Mucosa of rectum (tissue), 2 donors: ENCODE results near the gene UNC79.

Experiments
- H3K27ac ChIP-seq, 2 donors: one replicate each; pipeline ENCODE4 v1.7.0; 2013; ENCODE audit warnings: inconsistent platforms in 2 of 2, low read depth in 2 of 2, low read length in 2 of 2
- H3K27me3 ChIP-seq, 2 donors: one replicate each; pipeline ENCODE4 v1.7.0; 2013; ENCODE audit warnings: low read length in 2 of 2; ENCODE audit not compliant: control insufficient read depth in 2 of 2, insufficient read depth in 2 of 2
- H3K36me3 ChIP-seq, 2 donors: one replicate each; pipeline ENCODE4 v1.7.0; 2013; ENCODE audit warnings: low read length in 2 of 2; ENCODE audit not compliant: control insufficient read depth in 2 of 2, insufficient read depth in 2 of 2
- H3K4me1 ChIP-seq, 2 donors: one replicate each; pipeline ENCODE4 v1.7.0; 2013; ENCODE audit warnings: low read length in 2 of 2, mild to moderate bottlenecking in 1 of 2; ENCODE audit not compliant: control insufficient read depth in 2 of 2, insufficient read depth in 2 of 2
- H3K4me3 ChIP-seq, 2 donors: one replicate each; pipeline ENCODE4 v1.7.0; 2013; ENCODE audit warnings: low read length in 2 of 2
- H3K9ac ChIP-seq, 2 donors: one replicate each; pipeline ENCODE4 v1.7.0; 2013; ENCODE audit warnings: low read length in 2 of 2, low read depth in 1 of 2, mild to moderate bottlenecking in 1 of 2
- H3K9me3 ChIP-seq, 2 donors: one replicate each; pipeline ENCODE4 v1.7.0; 2013; ENCODE audit warnings: low read length in 2 of 2; ENCODE audit not compliant: control insufficient read depth in 2 of 2
- donor health status: healthy.
- donor health status: Normal muscosa, but diverticular disease.

Gene UNC79

GRCh38 chr14:93757206-93757605 lies 326.5 kb downstream of the UNC79 start:
- Histone ChIP-seq H3K36me3 (no peaks in the 10 kb centered on the region), H3K9me3 (no peaks in the 10 kb centered on the region), H3K4me3 (no peak overlapping the region), H3K27ac (peak overlapping the region; percentile 32 to 35), H3K9ac (no peak overlapping the region), H3K4me1 (no peaks in the 10 kb centered on the region), H3K27me3 (no peaks in the 10 kb centered on the region)
